Heart right ventricle (tissue), 16 donors: ENCODE data around the gene ERBB3. TPM values are rescaled to one million over a fixed set of nuclear protein-coding genes. Genes with fewer than 3 reads are reported as not detected.
"Not testable (repeated sequence)": the region's sequence is repeated elsewhere in the genome, so short reads cannot be mapped to it uniquely, and the experiment has no call there.

Experiments used
- ATAC-seq, 8 donors: fragments of 200-7000 bp; cut with Tn5 transposase; one replicate each; pipeline ENCODE4 v1.9.1; 2020; ENCODE audit warnings: mild to moderate bottlenecking in 8 of 8, moderate library complexity in 8 of 8, moderate number of reproducible peaks in 1 of 8
- DNase-seq, 2 donors: peaks; one replicate each; pipeline ENCODE4 v3.0.0-alpha.2; 2020
- H3K27ac ChIP-seq, 10 donors: fragments of 200-600 bp; sonication (generic) in 2 of 10; one replicate each; pipeline versions ENCODE4 v1.5.0 to v1.8.0; 2020 to 2022; ENCODE audit warnings: mild to moderate bottlenecking in 3 of 10
- H3K27me3 ChIP-seq, 7 donors: fragments of 200-600 bp; one replicate each; pipeline ENCODE4 v1.8.0; 2021 to 2022; ENCODE audit warnings: mild to moderate bottlenecking in 2 of 7
- H3K36me3 ChIP-seq, 9 donors: fragments of 200-600 bp; sonication (generic) in 1 of 9; one replicate each; pipeline versions ENCODE4 v1.5.0 to v1.8.0; 2020 to 2022; ENCODE audit warnings: mild to moderate bottlenecking in 2 of 9
- H3K4me1 ChIP-seq, 9 donors: fragments of 200-600 bp; sonication (generic) in 1 of 9; one replicate each; pipeline versions ENCODE4 v1.5.0 to v1.8.0; 2020 to 2022; ENCODE audit warnings: mild to moderate bottlenecking in 4 of 9
- H3K4me3 ChIP-seq, 10 donors: fragments of 200-600 bp; sonication (generic) in 2 of 10; one replicate each; pipeline versions ENCODE4 v1.5.0 to v1.8.0; 2020 to 2022; ENCODE audit warnings: mild to moderate bottlenecking in 7 of 10, moderate library complexity in 2 of 10
- H3K9me3 ChIP-seq, 11 donors: fragments of 200-600 bp in 10 of 11; sonication (generic) in 2 of 11; one replicate each; pipeline versions ENCODE4 v1.5.0 to v1.8.0; 2013 to 2022; ENCODE audit warnings: mild to moderate bottlenecking in 2 of 11, control low read depth in 1 of 11, moderate library complexity in 1 of 11
- whole genome bisulfite sequencing, 2 donors: extraction: QIAGEN DNeasy Blood & Tissue Kit; methylation state at CpG; one replicate each; pipeline ENCODE4 v1.1.7; 2013; ENCODE audit warnings: inconsistent platforms in 1 of 2; 5-methylcytosine and 5-hydroxymethylcytosine counted together
- intact Hi-C, 10 donors: fragments of 100-400 bp; cut with DNase I; formaldehyde crosslinking; loops; one replicate each; pipeline versions ENCODE4 v1.11.1 to v1.14.2; 2022
- polyA plus RNA-seq, 2 donors: library from polyadenylated mRNA; stranded (reverse); fragments of 200-250 nt; gene quantifications; one replicate each; pipeline ENCODE4 v1.2.3, GENCODE V29; 2013
- total RNA-seq, 10 donors: library from RNA; stranded (reverse); fragmentation: NEBNext Ultra II Directional in 3 of 10; extraction: Animal tissue kit (Norgen Biotek cat#: 25700) in 3 of 10; gene quantifications; one replicate each; pipeline versions ENCODE4 v1.2.1 to v1.2.4, GENCODE V29; 2021 to 2023
- TF ChIP-seq, protein P1 (sequence below), 9 donors: fragments of 200-600 bp; sonication (generic) in 2 of 9; IDR thresholded peaks; one replicate each; pipeline versions ENCODE4 v1.5.0 to v1.8.0; 2021 to 2022; ENCODE audit warnings: antibody characterized with exemption in 9 of 9, mild to moderate bottlenecking in 5 of 9, moderate library complexity in 1 of 9
- donor health status: Arrhythmogenic right ventricular cardiomyopathy.
- donor health status: ischemic (EF 13 %, LVEDD 7.1; RV severe dilation, severe dysfunction).
- donor health status: healthy with polysubstance abuse.
- donor health status: DM: no; HTN: yes; CAD: no.
- donor health status: DM: no; HTN: no; CAD: no.
- donor health status: ischemic (EF 25% LVEDD 6.9; RV normal size, moderate dysfunction).
- donor health status: ischemic (EF 25% LVEDD 5.7; RV mildly dilated, moderate dysfunction).
- donor health status: healthy.
- donor health status: DM: yes; HTN: yes; CAD: no.
- donor health status: Ischemic cardiomyopathy.
- donor health status: ischemic (EF 35%, LVEDD 5.7; RV mildly dilated, moderate dysfunction).
- donor health status: nonischemic (EF 11% LVEDD 7.7; RV severe dilation, severe dysfunction).
- donor health status: DM: yes; HTN: yes; CAD: no.
- donor health status: PGD.
- donor health status: ischemic (EF 29% LVEDD 5.4; RV normal size, mild dysfunction).
- donor health status: nonischemic (EF 23%, LVEDD 6.1; RV moderate dilation, normal function).

Gene ERBB3
- total and polyA plus RNA-seq, 12 donors: 0.80 to 7.8 (median 2.9) TPM

DNA sequence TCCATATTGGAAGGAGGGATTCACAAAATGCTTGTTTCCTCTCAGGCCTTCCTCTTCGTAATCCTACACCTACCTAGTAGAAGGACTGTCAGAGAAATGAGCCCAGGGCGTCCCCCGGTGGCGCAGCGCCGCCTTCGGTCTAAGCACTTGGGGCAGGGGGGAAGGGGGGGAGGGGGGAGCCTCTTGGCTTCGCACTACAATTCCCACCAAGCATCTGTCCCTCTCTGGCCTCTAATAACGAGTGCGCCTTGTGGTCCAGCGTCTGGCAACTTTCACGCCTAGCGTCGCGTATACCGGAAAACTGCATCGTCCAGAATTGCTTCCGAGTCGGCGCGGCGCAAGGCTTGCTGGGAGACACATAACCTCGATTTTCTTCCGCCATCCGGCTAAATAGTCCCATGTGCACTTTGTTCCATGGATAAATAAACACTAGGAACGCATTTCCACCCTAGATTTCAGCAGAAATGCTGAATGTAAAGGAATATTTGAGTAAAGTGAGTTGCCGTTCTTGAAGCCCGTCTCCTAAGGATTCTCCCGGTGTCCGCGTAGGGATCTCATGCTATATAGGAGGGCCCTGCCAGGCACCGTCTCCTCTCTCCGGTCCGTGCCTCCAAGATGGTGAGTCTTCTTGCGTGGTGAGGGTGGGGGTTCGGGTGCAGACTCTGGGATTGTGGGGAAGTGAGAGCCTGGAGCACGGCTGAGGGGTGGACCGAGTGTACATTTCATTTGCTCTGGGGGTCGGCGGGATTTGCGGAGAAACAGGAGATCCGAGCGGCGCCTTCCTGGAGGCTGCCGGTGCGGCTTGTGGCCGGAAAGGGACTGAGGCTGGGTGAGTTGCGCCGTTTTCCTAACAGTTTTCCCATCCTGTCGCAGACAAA lies 38.2 kb upstream of the ERBB3 start, which contains the start of gene RPS26:
RPS26 (plus strand) TSS at position 367 of the 878 bp plus-strand sequence; CDS start at position 616, 249 bp downstream.
- peaks cover 0 to 23% (median 18%) of the 10 kb centered on the region in 9 donors for H3K4me1 ChIP-seq
- H3K9me3 ChIP-seq: no peaks in the 10 kb centered on the region
- H3K27me3 ChIP-seq: no peaks in the 10 kb centered on the region
- ATAC-seq (peak; percentile 95 to 99 (median 97)), DNase-seq (peak; percentile 94 to 98)
- peaks cover 0 to 53% (median 24%) of the 10 kb centered on the region in 9 donors for H3K36me3 ChIP-seq
- 0% methylated on average over 50 of the region's 50 CpGs for WGBS, 2 donors
- H3K4me3 ChIP-seq: peak within 1 kb of the TSS; percentile 57 to 96 (median 80)
- TF ChIP-seq, protein P1, sequence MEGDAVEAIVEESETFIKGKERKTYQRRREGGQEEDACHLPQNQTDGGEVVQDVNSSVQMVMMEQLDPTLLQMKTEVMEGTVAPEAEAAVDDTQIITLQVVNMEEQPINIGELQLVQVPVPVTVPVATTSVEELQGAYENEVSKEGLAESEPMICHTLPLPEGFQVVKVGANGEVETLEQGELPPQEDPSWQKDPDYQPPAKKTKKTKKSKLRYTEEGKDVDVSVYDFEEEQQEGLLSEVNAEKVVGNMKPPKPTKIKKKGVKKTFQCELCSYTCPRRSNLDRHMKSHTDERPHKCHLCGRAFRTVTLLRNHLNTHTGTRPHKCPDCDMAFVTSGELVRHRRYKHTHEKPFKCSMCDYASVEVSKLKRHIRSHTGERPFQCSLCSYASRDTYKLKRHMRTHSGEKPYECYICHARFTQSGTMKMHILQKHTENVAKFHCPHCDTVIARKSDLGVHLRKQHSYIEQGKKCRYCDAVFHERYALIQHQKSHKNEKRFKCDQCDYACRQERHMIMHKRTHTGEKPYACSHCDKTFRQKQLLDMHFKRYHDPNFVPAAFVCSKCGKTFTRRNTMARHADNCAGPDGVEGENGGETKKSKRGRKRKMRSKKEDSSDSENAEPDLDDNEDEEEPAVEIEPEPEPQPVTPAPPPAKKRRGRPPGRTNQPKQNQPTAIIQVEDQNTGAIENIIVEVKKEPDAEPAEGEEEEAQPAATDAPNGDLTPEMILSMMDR (IDR thresholded peaks at IDR 0.05): peak in 8 of 9 donors; percentile 34 to 69 (median 54)
- intact Hi-C loops: loop anchor here in 6 of 10 donors (1.0 to 10.0 kb wide), 12 partner anchors 44 to 307 kb away; partner anchors contain the start of genes SUOX (in 4 of the 6), PA2G4 (in 2 of the 6), PYM1 (in 2 of the 6) and DGKA (in 1 of the 6)
- peak within 1 kb of the TSS; percentile 92 to 99 (median 97) for H3K27ac ChIP-seq

- Histone ChIP-seq H3K4me1 (peaks cover 0 to 23% (median 18%) of the 10 kb centered on the region in 9 donors), H3K27ac (peak overlapping the region; percentile 92 to 99 (median 97)), H3K36me3 (peaks cover 0 to 51% (median 24%) of the 10 kb centered on the region in 9 donors), H3K4me3 (peak overlapping the region; percentile 57 to 96 (median 80))
- peak in 2 of 8 donors; percentile 1 for ATAC-seq
- not testable (repeated sequence) for H3K9me3 ChIP-seq, H3K27me3 ChIP-seq, DNase-seq
- WGBS, 2 donors: 0 to 5% methylated on average over 17 to 19 of the region's 20 CpGs
- intact Hi-C loops: loop anchor here in 5 of 10 donors (5.0 to 10.0 kb wide), 8 partner anchors 45 to 308 kb away; partner anchors contain the start of genes PA2G4 (in 2 of the 5), SUOX (in 2 of the 5), DGKA (in 1 of the 5) and GDF11 (in 1 of the 5)
These were observed 37.5 kb upstream of the ERBB3 start for GRCh38 chr12:56042430-56042813.

- 39 to 41% methylated on average over 9 of the region's 9 CpGs for WGBS, 2 donors
- H3K4me1 ChIP-seq: peaks cover 0 to 23% (median 18%) of the 10 kb centered on the region in 9 donors
- H3K9me3 ChIP-seq: no peaks in the 10 kb centered on the region
- no peak for DNase-seq
- intact Hi-C loops: loop anchor here in 5 of 10 donors (5.0 to 10.0 kb wide), 8 partner anchors 46 to 308 kb away; partner anchors contain the start of genes PA2G4 (in 2 of the 5), SUOX (in 2 of the 5), DGKA (in 1 of the 5) and GDF11 (in 1 of the 5)
- peaks cover 0 to 49% (median 24%) of the 10 kb centered on the region in 9 donors for H3K36me3 ChIP-seq
- H3K27ac ChIP-seq: peak overlapping the region in 9 of 10 donors; percentile 92 to 99 (median 97)
- no peaks in the 10 kb centered on the region for H3K27me3 ChIP-seq
- ATAC-seq: no peak
- H3K4me3 ChIP-seq: peak overlapping the region; percentile 57 to 96 (median 80)
- TF ChIP-seq, protein P1 (IDR thresholded peaks at IDR 0.05): no peak
These were observed 37.1 kb upstream of the ERBB3 start for GRCh38 chr12:56042843-56043242.

DNA sequence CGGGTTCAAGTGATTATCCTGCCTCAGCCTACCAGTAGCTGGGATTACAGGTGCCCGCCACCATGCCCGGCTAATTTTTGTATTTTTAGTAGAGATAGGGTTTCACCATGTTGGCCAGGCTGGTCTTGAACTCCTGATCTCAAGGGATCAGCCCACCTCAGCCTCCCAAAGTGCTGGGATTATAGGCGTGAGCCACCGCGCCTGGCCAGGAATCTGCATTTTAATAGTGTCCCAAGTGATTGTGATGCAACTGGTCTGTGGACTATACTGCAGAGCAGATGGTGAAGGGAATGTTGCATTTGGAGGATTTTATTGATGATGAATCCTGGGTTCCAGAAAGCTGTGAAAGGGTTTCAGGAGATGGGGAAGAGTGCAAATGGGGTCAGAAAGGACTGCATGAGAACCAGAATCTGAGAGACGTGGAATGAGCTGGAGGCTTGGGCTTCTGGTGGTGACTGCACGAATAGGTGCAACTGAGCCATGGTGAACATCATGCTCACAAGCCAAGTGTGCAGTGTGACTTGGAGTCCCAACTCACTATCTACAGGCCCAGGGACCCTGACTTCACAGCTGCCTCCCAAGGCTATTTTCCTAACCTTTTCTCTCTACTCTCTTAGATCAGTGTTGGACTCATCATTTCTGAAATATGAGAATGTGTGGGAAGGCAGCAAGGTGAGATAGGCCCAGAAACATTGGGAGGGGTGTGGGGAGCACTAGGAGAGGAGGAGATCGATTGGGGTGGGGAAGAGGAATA lies 33.8 kb upstream of the ERBB3 start:
- WGBS, 2 donors: 82 to 84% methylated on average over 9 of the region's 9 CpGs
- Histone ChIP-seq H3K27me3 (no peaks in the 10 kb centered on the region), H3K36me3 (peaks cover 0 to 39% (median 24%) of the 10 kb centered on the region in 9 donors), H3K4me1 (peaks cover 0 to 17% (median 14%) of the 10 kb centered on the region in 9 donors), H3K4me3 (no peak overlapping the region), H3K27ac (peak overlapping the region in 2 of 10 donors; percentile 29 to 45), H3K9me3 (no peaks in the 10 kb centered on the region)
- no peak for DNase-seq
- TF ChIP-seq, protein P1 (IDR thresholded peaks at IDR 0.05): no peak
- intact Hi-C loops: loop anchor here in 5 of 10 donors (5.0 to 10.0 kb wide), 5 partner anchors 56 to 311 kb away; partner anchors contain the start of genes PA2G4 (in 3 of the 5), DGKA (in 1 of the 5) and SMARCC2 (in 1 of the 5)
- ATAC-seq: no peak
